HEK293 (cell line): Measurements from ENCODE around the gene CDC20.

Experiments used
- BCL11A ChIP-seq: fragments of 450-650 bp; formaldehyde crosslinking; IDR thresholded peaks from 2 replicates; pipeline ENCODE4 v1.5.1; 2016; ENCODE audit warnings: low read depth, missing biosample characterization, missing genetic modification characterization
- BCL11B ChIP-seq: fragments of 450-650 bp; formaldehyde crosslinking; IDR thresholded peaks from 2 replicates; pipeline ENCODE4 v1.5.1; 2016; ENCODE audit warnings: low read depth, missing biosample characterization, missing genetic modification characterization
- GLIS1 ChIP-seq: fragments of 450-650 bp; formaldehyde crosslinking; IDR thresholded peaks from 2 replicates; pipeline ENCODE4 v1.5.1; 2016; ENCODE audit warnings: missing biosample characterization, missing genetic modification characterization
- HIC1 ChIP-seq: fragments of 450-650 bp; formaldehyde crosslinking; IDR thresholded peaks from 2 replicates; pipeline ENCODE4 v1.5.1; 2016; ENCODE audit warnings: missing biosample characterization, missing genetic modification characterization
- IKZF3 ChIP-seq: fragments of 450-650 bp; IDR thresholded peaks from 2 replicates; pipeline ENCODE4 v1.5.0; 2018; ENCODE audit warnings: missing biosample characterization, mild to moderate bottlenecking, missing genetic modification characterization, moderate library complexity
- KLF10 ChIP-seq: fragments of 450-650 bp; IDR thresholded peaks from 2 replicates; pipeline ENCODE4 v1.5.1; 2018; ENCODE audit warnings: missing biosample characterization, mild to moderate bottlenecking, missing genetic modification characterization
- SP7 ChIP-seq: fragments of 450-650 bp; formaldehyde crosslinking; IDR thresholded peaks from 2 replicates; pipeline ENCODE4 v1.5.1; 2016; ENCODE audit warnings: missing biosample characterization, missing genetic modification characterization
- TRIM28 ChIP-seq: IDR thresholded peaks from 2 replicates; pipeline ENCODE4 v1.6.1; 2011; ENCODE audit warnings: low read length, control low read depth, borderline replicate concordance
- YY2 ChIP-seq: fragments of 450-650 bp; formaldehyde crosslinking; IDR thresholded peaks from 2 replicates; pipeline ENCODE4 v1.5.1; 2016; ENCODE audit warnings: missing biosample characterization, missing genetic modification characterization
- ZBTB11 ChIP-seq: fragments of 450-650 bp; formaldehyde crosslinking; conservative IDR thresholded peaks from 2 replicates; pipeline ENCODE4 v1.5.1; 2016; ENCODE audit warnings: low read depth, missing biosample characterization, missing genetic modification characterization
- ZBTB17 ChIP-seq: fragments of 450-650 bp; formaldehyde crosslinking; IDR thresholded peaks from 2 replicates; pipeline ENCODE4 v1.5.1; 2016; ENCODE audit warnings: missing biosample characterization, missing genetic modification characterization
- ZFP69B ChIP-seq: fragments of 450-650 bp; formaldehyde crosslinking; IDR thresholded peaks from 2 replicates; pipeline ENCODE4 v1.5.1; 2016; ENCODE audit warnings: missing biosample characterization, missing genetic modification characterization
- ZNF133 ChIP-seq: fragments of 450-650 bp; formaldehyde crosslinking; IDR thresholded peaks from 2 replicates; pipeline ENCODE4 v1.5.1; 2016; ENCODE audit warnings: missing biosample characterization, missing genetic modification characterization
- ZNF391 ChIP-seq: fragments of 450-650 bp; formaldehyde crosslinking; IDR thresholded peaks from 2 replicates; pipeline ENCODE4 v1.5.1; 2016; ENCODE audit warnings: low read depth, missing biosample characterization, missing genetic modification characterization, borderline replicate concordance
- ZNF423 ChIP-seq: fragments of 450-650 bp; formaldehyde crosslinking; IDR thresholded peaks from 2 replicates; pipeline ENCODE4 v1.5.1; 2016; ENCODE audit warnings: missing biosample characterization, missing genetic modification characterization
- ZNF561 ChIP-seq: fragments of 450-650 bp; IDR thresholded peaks from 2 replicates; pipeline ENCODE4 v1.5.1; 2018; ENCODE audit warnings: missing biosample characterization, missing genetic modification characterization, borderline replicate concordance
- ZNF623 ChIP-seq: fragments of 450-650 bp; formaldehyde crosslinking; IDR thresholded peaks from 2 replicates; pipeline ENCODE4 v1.5.1; 2016; ENCODE audit warnings: missing biosample characterization, missing genetic modification characterization
- ZNF692 ChIP-seq: fragments of 450-650 bp; formaldehyde crosslinking; IDR thresholded peaks from 2 replicates; pipeline ENCODE4 v1.5.1; 2016; ENCODE audit warnings: missing biosample characterization, missing genetic modification characterization
- ZNF777 ChIP-seq: fragments of 450-650 bp; formaldehyde crosslinking; IDR thresholded peaks from 2 replicates; pipeline ENCODE4 v1.5.1; 2017; ENCODE audit warnings: missing biosample characterization, missing genetic modification characterization, borderline replicate concordance
- ZXDB ChIP-seq: fragments of 450-650 bp; formaldehyde crosslinking; IDR thresholded peaks from 2 replicates; pipeline ENCODE4 v1.5.1; 2016; ENCODE audit warnings: missing biosample characterization, missing genetic modification characterization
- TF ChIP-seq, protein P1 (sequence below): fragments of 450-650 bp; formaldehyde crosslinking; IDR thresholded peaks from 2 replicates; pipeline ENCODE4 v1.5.1; 2016; ENCODE audit warnings: missing biosample characterization, missing genetic modification characterization
- TF ChIP-seq, protein P2 (sequence below): fragments of 450-650 bp; formaldehyde crosslinking; IDR thresholded peaks from 2 replicates; pipeline ENCODE4 v1.5.1; 2016; ENCODE audit warnings: missing biosample characterization, missing genetic modification characterization
- TF ChIP-seq, protein P3 (sequence below): fragments of 450-650 bp; formaldehyde crosslinking; IDR thresholded peaks from 2 replicates; pipeline ENCODE4 v1.5.1; 2016; ENCODE audit warnings: missing biosample characterization, missing genetic modification characterization
- TF ChIP-seq, protein P4 (sequence below): fragments of 450-650 bp; formaldehyde crosslinking; IDR thresholded peaks from 2 replicates; pipeline ENCODE4 v1.5.1; 2016; ENCODE audit warnings: missing biosample characterization, missing genetic modification characterization

CDC20 gene

GRCh38 chr1:43367904-43368645, 9.3 kb downstream of the CDC20 start, which contains the start of gene ELOVL1 (continued):
- TF ChIP-seq, protein P1, sequence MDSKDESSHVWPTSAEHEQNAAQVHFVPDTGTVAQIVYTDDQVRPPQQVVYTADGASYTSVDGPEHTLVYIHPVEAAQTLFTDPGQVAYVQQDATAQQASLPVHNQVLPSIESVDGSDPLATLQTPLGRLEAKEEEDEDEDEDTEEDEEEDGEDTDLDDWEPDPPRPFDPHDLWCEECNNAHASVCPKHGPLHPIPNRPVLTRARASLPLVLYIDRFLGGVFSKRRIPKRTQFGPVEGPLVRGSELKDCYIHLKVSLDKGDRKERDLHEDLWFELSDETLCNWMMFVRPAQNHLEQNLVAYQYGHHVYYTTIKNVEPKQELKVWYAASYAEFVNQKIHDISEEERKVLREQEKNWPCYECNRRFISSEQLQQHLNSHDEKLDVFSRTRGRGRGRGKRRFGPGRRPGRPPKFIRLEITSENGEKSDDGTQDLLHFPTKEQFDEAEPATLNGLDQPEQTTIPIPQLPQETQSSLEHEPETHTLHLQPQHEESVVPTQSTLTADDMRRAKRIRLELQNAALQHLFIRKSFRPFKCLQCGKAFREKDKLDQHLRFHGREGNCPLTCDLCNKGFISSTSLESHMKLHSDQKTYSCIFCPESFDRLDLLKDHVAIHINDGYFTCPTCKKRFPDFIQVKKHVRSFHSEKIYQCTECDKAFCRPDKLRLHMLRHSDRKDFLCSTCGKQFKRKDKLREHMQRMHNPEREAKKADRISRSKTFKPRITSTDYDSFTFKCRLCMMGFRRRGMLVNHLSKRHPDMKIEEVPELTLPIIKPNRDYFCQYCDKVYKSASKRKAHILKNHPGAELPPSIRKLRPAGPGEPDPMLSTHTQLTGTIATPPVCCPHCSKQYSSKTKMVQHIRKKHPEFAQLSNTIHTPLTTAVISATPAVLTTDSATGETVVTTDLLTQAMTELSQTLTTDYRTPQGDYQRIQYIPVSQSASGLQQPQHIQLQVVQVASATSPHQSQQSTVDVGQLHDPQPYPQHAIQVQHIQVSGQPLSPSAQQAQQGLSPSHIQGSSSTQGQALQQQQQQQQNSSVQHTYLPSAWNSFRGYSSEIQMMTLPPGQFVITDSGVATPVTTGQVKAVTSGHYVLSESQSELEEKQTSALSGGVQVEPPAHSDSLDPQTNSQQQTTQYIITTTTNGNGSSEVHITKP (tag by site-specific recombination), result peak; percentile 99
- TF ChIP-seq BCL11A (tag by site-specific recombination), result peak; percentile 27; the same call in 1 of the 2 replicates
- no peak for TF ChIP-seq BCL11B (tag by site-specific recombination)
- TF ChIP-seq KLF10 (tag by site-specific recombination), result peak; percentile 87
- no peak for TF ChIP-seq YY2
- peak; percentile 93 for TF ChIP-seq GLIS1 (tag by site-specific recombination)
- TF ChIP-seq ZNF561, result peak; percentile 44; the same call in 1 of the 2 replicates
- TF ChIP-seq ZNF777 (tag by site-specific recombination), result peak; percentile 82; the same call in 1 of the 2 replicates
- TF ChIP-seq ZBTB11 (tag by site-specific recombination), result peak; percentile 71
- TF ChIP-seq, protein P2, sequence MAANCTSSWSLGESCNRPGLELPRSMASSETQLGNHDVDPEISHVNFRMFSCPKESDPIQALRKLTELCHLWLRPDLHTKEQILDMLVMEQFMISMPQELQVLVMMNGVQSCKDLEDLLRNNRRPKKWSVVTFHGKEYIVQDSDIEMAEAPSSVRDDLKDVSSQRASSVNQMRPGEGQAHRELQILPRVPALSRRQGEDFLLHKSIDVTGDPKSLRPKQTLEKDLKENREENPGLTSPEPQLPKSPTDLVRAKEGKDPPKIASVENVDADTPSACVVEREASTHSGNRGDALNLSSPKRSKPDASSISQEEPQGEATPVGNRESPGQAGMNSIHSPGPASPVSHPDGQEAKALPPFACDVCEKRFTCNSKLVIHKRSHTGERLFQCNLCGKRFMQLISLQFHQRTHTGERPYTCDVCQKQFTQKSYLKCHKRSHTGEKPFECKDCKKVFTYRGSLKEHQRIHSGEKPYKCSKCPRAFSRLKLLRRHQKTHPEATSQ (tag by site-specific recombination), result no peak
- TF ChIP-seq ZNF623 (tag by site-specific recombination), result no peak
- TF ChIP-seq ZNF692 (tag by site-specific recombination), result peak; percentile 96
- peak; percentile 86 for TF ChIP-seq ZFP69B (tag by site-specific recombination)
- TF ChIP-seq TRIM28, result peak; percentile 89
- TF ChIP-seq ZXDB, result peak; percentile 89
- TF ChIP-seq ZBTB17, result peak; percentile 99
- peak; percentile 69 for TF ChIP-seq IKZF3 (tag by site-specific recombination)
- TF ChIP-seq, protein P3, sequence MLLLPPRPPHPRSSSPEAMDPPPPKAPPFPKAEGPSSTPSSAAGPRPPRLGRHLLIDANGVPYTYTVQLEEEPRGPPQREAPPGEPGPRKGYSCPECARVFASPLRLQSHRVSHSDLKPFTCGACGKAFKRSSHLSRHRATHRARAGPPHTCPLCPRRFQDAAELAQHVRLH (tag by site-specific recombination), result peak; percentile 69; the same call in 1 of the 2 replicates
- TF ChIP-seq ZNF391, result peak; percentile 75; the same call in 1 of the 2 replicates
- peak; percentile 8; the same call in 1 of the 2 replicates for TF ChIP-seq HIC1 (tag by site-specific recombination)
- 0 out of 2 replicates have a peak, but pooled peaks have one; percentile 39 for TF ChIP-seq ZNF423 (tag by site-specific recombination)
- no peak for TF ChIP-seq ZNF133 (tag by site-specific recombination)
- TF ChIP-seq SP7 (tag by site-specific recombination), result peak; percentile 87
- TF ChIP-seq, protein P4, sequence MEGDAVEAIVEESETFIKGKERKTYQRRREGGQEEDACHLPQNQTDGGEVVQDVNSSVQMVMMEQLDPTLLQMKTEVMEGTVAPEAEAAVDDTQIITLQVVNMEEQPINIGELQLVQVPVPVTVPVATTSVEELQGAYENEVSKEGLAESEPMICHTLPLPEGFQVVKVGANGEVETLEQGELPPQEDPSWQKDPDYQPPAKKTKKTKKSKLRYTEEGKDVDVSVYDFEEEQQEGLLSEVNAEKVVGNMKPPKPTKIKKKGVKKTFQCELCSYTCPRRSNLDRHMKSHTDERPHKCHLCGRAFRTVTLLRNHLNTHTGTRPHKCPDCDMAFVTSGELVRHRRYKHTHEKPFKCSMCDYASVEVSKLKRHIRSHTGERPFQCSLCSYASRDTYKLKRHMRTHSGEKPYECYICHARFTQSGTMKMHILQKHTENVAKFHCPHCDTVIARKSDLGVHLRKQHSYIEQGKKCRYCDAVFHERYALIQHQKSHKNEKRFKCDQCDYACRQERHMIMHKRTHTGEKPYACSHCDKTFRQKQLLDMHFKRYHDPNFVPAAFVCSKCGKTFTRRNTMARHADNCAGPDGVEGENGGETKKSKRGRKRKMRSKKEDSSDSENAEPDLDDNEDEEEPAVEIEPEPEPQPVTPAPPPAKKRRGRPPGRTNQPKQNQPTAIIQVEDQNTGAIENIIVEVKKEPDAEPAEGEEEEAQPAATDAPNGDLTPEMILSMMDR (tag by site-specific recombination), result peak; percentile 94
